ENCODE data around the gene DOCK2.

DNA sequence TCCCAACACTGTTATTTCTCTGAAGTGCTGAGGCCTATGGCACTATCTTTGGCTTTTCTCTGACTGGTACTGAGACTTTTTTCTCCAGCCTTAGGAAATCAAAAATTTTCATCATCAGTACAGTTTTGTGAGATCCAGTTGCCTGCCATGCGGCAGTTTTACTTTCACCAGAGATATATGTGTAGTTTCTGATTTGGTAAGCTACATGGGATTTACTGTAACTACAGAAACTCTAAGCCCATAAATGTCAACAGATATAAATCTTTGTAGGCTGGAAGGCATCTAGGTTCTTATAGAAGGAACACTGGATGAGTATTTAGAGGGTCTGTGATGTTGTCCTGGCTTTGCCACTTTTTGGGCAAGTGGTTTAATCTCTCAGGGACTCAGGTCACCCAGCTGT lies 69.0 kb downstream of the DOCK2 start:
- TF ChIP-seq, protein P1, sequence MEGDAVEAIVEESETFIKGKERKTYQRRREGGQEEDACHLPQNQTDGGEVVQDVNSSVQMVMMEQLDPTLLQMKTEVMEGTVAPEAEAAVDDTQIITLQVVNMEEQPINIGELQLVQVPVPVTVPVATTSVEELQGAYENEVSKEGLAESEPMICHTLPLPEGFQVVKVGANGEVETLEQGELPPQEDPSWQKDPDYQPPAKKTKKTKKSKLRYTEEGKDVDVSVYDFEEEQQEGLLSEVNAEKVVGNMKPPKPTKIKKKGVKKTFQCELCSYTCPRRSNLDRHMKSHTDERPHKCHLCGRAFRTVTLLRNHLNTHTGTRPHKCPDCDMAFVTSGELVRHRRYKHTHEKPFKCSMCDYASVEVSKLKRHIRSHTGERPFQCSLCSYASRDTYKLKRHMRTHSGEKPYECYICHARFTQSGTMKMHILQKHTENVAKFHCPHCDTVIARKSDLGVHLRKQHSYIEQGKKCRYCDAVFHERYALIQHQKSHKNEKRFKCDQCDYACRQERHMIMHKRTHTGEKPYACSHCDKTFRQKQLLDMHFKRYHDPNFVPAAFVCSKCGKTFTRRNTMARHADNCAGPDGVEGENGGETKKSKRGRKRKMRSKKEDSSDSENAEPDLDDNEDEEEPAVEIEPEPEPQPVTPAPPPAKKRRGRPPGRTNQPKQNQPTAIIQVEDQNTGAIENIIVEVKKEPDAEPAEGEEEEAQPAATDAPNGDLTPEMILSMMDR (conservative IDR thresholded peaks at IDR 0.05; ENCODE audit: low read depth, low read length) = no peak
- no peak for TF ChIP-seq EZH2 (IDR thresholded peaks at IDR 0.05; ENCODE audit: borderline replicate concordance, low read depth, low read length, poor library complexity, severe bottlenecking)

Measured in A673 (cell line).